ENCODE data around the gene CFAP46.

CFAP46 gene

DNA sequence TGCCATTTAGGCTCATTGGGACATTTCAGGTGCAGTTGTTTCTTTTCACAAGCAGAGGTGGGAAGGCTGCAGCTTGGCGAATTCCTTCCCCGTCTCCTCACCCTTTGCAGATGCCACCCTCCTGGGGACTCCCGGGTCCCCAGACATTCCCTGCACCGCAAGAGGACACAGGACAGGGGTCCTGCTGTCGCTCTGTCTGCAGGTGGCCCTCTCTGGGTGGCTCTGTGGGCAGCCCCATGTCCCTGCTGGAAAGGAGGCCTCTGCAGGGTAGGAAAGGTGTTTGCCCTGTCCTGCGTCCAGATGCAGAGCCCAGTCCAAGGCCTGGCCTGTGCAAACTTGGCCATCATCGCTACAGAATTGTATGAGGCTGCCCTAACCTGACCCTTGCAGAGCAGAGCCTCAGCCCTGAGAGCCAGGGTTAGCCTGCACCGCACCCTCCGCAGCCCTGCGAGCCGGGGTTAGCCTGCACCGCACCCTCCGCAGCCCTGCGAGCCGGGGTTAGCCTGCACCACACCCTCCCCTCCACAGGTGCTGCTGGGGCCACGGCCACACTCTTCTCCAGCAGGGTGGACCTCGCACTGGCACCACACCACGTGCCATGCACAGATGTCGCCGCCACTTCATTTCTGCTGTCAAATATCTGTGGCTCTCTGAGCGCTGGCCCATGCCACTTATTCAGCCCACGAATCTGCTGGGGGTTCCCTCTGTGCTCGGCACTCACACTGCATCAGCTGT, 61.0 kb downstream of the CFAP46 start:
- no peak for DNase-seq (ENCODE audit: low read depth, low spot score)

DNA sequence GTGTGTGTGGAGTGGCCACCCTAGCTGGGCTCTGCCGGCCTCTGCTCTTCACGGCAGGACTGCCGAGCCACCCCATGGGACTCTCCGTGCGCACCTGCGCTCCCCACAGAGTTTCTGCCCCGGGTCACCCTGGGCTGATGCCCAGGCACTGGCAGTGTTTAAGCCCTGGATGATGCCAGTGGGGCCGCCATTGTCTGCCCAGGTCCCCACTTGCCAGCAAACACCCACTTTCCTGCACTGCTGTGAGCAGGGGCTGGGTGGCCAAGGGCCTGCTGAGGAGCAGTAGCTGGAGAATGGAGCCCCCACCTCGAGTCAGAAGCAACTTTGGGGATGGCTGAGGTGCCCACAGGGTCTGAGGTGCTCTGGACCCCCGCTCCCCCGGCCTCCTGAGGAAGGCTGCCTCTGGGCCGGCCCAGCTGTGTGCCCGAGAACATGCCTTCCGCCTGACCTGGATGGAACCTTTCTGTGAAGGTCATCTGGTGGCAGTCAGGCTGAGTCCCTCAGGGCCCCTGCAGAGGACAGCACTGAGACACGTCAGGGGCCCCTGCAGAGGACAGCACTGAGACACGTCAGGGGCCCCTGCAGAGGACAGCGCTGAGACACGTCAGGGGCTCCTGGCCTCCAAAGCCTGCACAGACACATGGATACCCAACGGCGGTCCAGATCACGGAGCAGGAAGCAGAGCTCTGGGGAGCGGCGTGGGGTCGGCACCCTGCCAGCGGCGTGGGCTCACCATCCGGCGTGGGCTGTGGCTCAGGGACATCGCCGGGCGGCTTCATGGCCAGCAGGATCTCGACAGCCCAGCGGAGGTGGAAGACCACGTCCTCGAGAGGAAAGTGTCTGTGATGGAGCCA, 62.0 kb downstream of the CFAP46 start:
- DNase-seq (ENCODE audit: low read depth, low spot score): no peak

DNA sequence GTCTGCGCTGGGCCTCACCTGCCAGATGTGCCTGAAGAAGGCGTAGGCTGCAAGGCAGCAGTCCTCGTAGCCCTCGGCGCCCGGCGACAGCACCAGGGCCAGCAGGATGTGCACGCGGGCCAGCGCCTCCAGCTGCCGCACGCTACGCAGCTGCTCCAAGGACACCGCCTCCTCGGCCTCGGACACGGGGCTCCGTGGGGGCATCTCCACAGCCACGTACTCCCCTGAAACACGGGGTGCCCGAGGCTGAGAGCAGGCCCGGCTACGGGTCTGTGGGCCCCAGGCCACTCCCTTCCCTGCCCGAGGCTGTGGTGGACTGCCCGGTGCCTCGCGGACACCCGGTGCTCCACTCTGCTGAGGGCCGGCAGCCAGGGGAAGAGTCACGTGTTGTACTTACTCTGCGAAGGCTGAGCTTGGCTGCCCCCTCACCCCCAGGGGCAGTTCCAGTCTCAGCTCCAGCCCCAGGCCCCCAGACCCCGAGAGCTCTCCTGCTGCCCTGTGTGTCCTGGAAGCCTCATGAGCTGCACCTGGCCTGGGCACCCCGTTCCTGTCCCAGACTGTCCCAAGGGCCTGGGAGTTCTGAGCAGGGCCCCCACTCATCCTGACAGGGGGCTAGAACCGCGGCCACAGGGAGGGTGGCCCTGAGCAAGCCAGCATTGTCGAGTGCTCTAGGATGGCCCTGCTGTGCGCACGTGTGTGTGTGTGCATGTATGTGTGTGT, 62.8 kb downstream of the CFAP46 start:
- no peak for DNase-seq (ENCODE audit: low read depth, low spot score)

DNA sequence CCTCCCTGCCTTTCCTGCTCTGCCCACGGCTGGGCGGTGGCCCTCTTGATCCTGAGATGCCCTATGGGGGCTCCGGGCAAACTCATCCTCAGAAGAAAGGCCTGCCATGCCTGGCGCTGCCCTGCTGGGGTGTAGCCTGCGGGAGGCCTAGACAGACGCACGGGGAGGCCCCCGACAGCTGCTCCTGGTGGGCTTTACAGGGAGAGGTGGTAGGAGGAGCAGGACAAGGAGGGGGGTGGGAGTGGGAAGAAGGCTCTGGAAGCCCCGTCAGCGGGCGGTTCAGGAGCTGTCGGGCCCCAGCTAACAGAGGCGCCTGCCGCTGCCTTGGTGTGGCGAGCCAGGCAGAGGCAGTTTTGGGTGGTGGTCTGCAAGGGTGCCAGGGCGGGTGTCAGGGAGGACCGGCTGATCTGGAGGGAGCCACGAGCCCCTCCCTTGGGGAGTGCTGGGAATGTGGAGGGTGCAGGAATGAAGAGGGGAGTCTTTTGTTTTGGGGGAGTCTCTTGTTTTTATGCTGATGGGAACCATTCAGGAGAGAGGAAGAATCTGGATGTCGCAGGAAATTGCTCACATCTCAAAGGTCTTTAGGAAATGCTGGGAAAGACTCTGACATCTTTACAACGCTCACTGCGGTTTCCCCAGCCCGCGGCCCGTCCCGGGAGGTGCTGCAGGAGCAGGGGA, 63.5 kb downstream of the CFAP46 start:
- no peak for DNase-seq (ENCODE audit: low read depth, low spot score)

DNA sequence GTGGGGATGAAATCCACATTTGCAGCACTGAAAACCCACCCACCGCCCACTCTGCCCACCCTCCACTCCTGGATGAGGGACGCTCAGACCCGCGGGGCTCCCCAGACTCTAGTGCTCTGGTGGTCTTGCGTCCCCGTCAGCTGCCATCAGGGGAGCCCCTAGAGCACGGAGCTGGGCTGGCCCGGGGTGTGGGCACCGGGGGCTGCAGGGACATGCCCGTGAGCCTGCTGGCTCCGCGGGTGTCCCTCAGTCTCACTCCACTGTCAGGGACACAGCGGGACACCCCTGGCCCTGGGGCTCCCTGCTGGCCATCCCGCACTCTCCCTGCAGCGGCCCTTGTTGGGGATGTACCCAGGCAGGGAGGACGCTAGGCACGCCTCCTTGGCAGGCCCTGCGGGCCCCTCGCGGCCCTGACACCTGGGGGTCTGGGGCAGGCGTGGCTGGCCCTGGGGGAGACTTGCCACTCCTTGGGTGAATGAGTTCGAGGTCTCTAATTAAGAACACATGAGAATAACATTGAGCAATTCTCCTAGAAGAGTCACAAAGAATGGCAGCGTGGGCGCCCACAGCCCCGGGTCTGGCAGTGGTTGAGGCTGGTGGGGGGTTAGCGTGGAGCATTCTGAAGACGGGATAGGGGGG, 64.2 kb downstream of the CFAP46 start:
- DNase-seq (ENCODE audit: low read depth, low spot score): no peak

DNA sequence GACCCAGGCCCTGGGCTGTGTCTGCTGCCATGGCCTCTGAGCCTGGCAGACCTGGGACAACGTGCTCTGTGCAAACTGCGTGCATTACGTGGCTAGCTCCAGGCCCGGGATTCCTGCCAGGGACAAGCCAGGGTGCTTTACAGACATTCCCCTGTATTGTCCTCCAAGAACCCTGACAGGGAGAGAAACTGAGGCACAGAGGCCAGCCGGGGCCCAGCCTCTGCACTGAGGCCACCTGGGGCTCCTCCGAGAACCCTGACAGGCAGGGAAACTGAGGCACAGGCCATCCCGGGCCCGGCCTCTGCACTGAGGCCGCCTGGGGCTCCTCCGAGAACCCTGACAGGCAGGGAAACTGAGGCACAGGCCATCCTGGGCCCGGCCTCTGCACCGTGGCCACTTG, 64.9 kb downstream of the CFAP46 start:
- no peak for DNase-seq (ENCODE audit: low read depth, low spot score)

DNA sequence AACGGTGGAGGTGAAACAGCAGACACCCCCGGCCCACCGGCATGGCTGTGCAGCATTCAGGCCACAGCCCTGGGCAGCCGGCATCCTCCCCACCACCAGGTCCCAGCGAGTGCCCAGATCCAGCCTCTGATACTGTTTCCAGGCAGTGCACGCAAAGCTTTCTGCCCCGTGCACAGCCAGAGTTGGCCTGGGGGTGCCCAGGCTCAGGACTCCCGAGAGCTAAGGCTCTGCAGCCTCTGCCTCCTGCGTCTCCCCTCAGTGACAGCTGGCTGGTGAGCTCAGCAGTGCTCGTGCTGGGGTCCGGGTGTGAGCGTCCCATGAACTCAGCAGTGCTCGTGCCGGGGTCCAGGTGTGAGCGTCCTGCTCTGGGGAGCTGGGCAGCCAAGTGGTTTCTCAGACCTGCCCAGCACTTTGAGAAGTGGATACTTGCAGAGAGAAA, 65.4 kb downstream of the CFAP46 start:
- no peak for DNase-seq (ENCODE audit: low read depth, low spot score)

DNA sequence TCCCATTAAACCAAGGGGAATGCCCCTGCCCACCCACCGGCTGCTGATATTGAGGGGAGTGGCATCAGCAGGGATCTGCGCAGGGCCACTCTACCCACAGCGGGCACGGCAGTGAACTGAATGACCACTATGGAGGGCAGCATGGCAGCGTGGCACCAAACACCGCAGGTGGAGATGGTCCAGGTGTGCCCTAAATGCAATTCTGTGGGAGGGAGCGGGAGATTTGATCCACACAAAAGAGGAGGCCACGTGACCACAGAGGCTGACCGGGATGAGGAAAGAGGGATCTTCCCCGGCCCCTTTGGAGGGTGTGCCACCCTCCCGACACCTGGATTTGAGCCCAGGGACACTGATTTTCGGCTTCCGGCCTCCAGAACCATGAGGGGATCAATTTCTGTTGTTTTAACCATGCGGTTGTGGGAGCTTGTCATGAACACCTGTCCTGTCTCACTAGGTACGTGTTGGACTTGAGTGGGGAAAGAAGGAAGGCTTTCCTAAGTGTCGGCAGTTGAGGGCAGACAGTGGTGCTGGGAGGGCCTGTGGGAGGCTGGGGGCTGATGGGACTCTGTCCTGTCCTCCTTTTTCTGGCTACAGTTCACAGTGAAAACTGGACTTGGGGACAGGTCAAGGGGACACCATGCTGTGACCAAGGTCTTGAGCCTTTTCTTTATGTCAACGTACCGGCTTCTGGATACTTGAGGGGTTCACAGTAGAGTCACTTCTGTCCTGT, 66.1 kb downstream of the CFAP46 start:
- no peak for DNase-seq (ENCODE audit: low read depth, low spot score)

DNA sequence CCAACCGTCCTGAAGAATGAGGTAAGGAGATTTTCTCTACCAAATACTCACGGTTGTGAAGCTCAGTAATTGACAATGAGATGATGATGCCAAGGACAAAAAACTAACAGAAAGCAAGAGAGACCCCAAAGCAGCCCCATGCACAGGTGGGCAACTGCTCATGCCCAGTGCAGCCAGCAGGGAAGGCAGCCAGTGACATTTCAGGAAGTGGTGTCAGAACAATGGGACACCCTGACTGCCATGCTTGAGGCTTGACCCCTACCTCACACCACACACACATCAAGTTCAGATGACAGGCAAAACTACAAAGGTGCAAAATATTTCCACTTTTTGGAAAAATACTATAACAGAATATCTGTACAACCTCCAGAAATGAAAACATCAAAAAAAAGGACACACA, 66.9 kb downstream of the CFAP46 start:
- no peak for DNase-seq (ENCODE audit: low read depth, low spot score)

DNA sequence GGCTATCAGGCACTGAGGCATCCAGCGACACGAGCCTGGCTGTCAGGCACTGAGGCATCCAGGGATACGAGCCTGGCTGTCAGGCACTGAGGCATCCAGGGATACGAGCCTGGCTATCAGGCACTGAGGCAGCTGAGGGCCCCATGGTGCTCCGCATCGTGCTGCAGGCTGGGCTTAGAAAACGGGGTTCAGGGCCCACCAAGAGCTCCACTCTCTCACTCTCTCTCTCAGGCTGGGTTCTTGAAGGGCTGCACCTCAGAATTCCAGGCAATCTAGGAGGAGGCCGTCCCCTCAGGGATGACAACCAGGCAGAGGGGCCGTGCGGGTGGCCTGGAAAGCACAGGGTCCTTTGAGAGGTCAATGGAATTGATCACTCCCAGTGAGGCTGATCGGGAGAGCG, 69.0 kb downstream of the CFAP46 start:
- no peak for DNase-seq (ENCODE audit: low read depth, low spot score)

DNA sequence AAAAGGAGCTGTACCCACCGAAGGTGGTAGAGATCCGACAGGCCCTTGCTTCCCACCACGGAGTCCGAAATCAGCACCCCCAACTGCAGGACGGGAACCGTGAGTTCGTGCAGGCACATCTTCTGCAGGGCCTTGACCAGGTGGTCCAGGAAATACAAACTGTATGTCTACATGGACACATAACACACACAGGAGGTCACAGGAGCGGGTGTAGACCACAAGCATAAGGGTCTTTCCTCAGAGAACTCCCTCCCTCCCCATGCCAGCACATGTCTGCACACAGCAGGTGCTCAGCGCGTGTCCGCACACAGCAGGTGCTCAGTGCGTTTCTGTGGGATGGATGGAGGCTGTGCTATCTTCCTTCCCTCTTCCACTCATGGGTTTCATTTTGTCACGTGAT, 69.7 kb downstream of the CFAP46 start:
- no peak for DNase-seq (ENCODE audit: low read depth, low spot score)

DNA sequence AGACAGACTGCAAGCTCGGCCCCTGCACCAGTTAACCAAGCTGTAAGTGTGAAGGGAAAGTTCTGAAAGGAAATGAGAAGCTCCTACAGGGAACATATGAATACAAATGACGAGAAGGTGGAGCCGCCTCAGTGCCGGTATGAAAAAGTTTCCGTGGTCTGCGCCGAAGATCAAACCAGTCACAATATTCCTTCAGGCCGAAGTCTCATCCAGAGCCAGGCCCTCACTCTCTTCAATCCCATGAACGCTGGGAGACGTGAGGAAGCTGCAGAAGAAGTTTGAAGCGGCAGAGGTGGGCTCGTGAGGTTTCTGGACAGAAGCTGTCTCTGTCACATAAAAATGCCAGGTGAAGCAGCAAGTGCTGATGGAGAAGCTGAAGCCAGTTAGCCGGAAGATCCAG, 71.9 kb downstream of the CFAP46 start:
- no peak for DNase-seq (ENCODE audit: low read depth, low spot score)

DNA sequence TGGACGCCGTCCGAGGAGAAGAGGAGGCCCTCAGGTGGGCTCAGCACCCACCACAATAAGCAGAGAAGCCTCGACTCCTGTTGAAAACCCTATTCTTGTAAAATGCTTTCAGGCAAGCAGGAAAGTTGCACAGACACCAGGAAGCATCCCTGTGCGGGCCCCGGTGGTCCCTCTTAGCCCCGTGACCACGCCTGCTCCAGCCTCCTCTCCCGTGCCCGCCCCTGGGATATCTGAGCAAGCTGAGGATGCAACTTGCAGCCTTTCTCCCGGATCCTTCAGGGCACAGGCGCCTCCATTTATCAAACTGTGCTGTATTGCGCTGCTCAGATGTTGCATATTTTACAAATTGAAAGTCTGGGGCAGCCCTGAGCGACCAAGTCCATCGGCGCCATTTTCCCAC, 72.7 kb downstream of the CFAP46 start:
- no peak for DNase-seq (ENCODE audit: low read depth, low spot score)

DNA sequence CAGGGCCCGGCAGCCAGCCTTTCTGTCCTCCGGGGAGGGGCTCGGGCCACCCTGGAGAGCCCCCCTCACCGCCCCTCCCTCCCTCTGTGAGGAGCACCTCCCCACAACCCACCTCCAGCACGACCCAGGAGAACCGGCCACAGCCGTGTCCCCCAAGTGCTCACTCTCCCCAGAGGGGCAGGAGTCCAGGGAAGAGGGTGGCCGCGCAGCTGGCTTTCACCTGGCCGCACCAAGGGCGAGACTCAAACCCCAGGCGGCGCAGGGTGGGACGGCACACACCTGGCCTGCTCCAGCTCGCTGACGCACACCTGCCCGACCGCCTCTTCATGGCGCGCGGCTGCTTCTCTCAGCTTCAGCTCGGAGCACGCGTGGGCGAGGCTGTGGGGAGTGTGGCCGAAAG, 73.4 kb downstream of the CFAP46 start:
- DNase-seq (ENCODE audit: low read depth, low spot score): no peak

DNA sequence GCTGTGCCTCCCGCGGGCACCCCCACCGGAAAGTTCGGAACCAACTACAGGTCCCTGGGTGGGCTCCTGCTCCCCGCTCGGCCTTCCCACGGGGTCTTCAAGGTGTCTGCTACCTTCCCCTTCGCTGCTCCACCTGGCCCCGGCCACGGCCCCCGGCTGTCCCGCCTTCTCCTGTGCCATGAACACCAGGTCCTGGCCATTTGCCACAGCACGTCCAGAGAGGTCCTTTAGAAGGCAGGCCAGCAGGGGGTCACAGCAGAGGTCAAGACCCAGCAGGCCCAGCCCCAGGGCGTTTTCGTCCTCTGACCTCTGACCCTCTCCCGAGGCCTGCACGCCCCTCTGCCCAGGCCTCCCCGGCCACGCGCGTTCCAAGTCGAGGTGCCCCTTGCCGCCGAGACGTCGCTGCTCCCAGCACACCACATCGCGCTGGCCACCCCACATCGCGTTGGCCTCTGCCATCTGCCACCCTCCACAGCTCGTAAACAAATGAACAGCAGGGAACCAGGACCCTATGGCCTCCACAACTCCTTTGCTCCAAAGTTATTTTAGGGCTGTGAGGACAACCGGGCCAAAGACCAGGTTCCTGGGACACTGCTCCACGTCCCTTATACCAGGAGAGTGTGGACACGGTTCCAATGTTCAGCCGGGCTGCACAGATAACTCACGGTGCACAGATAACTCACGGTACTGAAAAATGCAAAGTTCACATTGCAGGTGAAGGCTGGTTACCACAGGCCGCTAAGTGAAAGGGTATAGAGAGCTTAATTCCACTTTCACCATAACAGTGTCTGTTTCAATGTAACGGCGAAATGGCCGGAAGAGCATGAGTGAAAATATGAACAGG, 74.3 kb downstream of the CFAP46 start:
- no peak for DNase-seq (ENCODE audit: low read depth, low spot score)

DNA sequence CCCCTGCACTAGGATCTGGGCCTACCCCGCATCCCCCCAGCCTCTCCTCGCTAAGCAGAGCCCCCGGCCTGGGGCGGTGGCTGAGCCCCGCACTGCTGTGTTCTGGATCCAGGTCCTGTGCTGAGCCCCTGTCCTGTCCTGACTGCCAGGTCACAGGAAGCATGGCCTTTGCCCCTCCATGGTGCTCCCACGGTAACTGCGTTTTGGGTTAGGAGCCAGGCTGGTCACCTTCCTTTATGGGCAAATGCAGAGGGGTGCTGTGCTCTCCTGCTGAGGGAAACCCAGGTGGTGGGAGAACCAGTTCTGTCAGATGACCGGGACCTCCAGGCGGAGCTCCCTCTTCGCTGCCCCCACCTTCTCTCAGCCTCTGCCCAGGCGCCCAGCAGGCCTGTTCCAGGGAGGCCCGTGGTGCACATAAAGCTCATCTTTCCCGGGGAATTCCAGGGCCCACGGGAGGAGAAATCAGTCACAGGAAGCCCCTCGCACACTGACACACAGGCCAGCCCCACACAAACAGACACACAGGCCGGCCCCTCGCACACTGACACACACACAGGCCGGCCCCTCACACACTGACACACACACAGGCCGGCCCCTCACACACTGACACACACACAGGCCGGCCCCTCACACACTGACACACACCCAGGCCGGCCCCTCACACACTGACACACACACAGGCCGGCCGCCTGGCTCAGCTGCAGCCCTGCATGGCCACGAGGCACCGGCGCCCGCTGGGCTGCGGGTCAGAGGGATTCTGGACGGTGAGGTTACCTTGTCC, 75.6 kb downstream of the CFAP46 start:
- DNase-seq (ENCODE audit: low read depth, low spot score): no peak

DNA sequence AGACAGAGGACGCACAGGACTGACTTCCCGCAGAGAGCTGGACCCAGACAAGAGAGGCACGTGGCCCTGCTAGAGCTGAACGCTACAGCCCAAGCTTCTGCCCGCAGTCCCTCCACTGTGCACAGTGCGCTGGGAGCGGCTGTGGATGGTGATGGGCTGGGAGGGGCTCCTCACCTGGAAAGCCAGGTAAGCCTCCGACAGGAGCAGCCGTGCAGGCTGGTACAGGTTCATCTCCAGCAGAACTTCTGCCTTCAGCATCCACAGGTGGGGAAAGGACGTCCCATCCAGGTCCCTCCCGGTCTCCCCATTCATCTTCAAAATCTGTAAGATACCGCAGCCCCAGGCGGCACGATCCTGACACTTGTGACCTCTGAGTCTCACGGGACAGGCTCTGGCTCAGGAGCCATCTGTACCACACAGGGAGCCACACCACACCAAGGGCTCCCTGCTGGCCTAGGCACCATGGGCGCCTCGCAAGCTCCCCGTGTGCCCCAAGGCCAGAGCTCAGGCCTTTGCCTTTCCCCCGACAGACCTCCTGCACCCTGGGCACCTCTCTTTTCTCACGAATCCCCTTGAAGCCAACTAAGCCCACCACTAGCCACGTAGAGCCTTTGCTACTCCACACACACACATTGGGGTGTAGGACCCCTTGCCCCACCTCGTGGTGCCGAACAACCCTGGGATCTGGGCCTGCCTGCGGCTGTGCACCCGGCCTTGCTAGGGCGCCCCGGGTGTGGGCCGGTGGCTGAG, 76.3 kb downstream of the CFAP46 start:
- DNase-seq (ENCODE audit: low read depth, low spot score): no peak

DNA sequence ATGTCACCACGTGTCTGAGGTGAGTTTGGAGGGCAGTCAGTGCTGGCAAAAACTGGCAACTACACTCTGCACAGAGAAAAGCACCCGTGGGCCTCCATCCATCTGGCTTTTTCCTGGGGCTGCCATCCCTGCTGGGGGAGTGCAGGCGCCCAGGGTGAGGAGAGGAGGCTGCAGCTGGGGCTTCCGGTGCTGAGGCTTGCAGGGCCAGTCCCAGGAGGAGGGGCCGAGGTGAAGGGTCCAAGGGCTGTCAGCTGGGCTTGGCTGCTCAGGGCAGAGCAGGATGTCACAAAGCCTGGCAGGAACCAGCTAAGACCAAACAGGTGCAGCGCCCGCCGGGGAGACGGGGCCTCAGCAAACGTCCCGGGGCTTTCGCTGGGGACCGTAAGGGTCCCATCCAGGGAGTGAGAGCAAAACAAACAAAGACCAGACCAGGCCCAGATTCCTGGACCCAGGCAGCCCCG, 77.2 kb downstream of the CFAP46 start:
- no peak for DNase-seq (ENCODE audit: low read depth, low spot score)
